Trophoblast cell (in vitro differentiated cells and primary cell): ENCODE measurements around the gene SRRM5.
A peak's percentile ranks its signal among the peaks of the same experiment; 100 is the strongest.

Experiments
- DNase-seq, 2 donors: peaks; one replicate each; pipeline ENCODE4 v3.0.0-alpha.2; 2016
- H2AFZ ChIP-seq: 2 replicates; pipeline ENCODE4 v1.6.1; 2013; ENCODE audit warnings: low read length, moderate library complexity, mild to moderate bottlenecking; ENCODE audit not compliant: insufficient read depth, poor library complexity
- H2AK5ac ChIP-seq: 2 replicates; pipeline ENCODE4 v1.6.1; 2013; ENCODE audit warnings: mild to moderate bottlenecking, low read length
- H2BK120ac ChIP-seq: 2 replicates; pipeline ENCODE4 v1.6.1; 2013; ENCODE audit warnings: low read length, mild to moderate bottlenecking, moderate library complexity; ENCODE audit not compliant: insufficient read depth, poor library complexity
- H2BK12ac ChIP-seq: 2 replicates; pipeline ENCODE4 v1.6.1; 2013; ENCODE audit warnings: mild to moderate bottlenecking, low read length, moderate library complexity
- H2BK5ac ChIP-seq: 2 replicates; pipeline ENCODE4 v1.6.1; 2013; ENCODE audit warnings: low read length, low read depth, moderate library complexity, mild to moderate bottlenecking; ENCODE audit not compliant: poor library complexity
- H3K14ac ChIP-seq: 2 replicates; pipeline ENCODE4 v1.6.1; 2013; ENCODE audit warnings: mild to moderate bottlenecking, low read length
- H3K18ac ChIP-seq: 2 replicates; pipeline ENCODE4 v1.6.1; 2013; ENCODE audit warnings: mild to moderate bottlenecking, low read length
- H3K23ac ChIP-seq: 2 replicates; pipeline ENCODE4 v1.6.1; 2013; ENCODE audit warnings: low read length
- H3K27ac ChIP-seq: 2 replicates; pipeline ENCODE4 v1.5.1; 2013; ENCODE audit warnings: low read depth, mild to moderate bottlenecking, inconsistent platforms, low read length, moderate library complexity
- H3K27me3 ChIP-seq: 2 replicates; pipeline ENCODE4 v1.6.1; 2013; ENCODE audit warnings: inconsistent platforms, mild to moderate bottlenecking, low read length, moderate library complexity; ENCODE audit not compliant: insufficient read depth
- H3K36me3 ChIP-seq, 2 experiments: 1 replicate in 1 of 2; 2 replicates in 1 of 2; pipeline ENCODE4 v1.6.1; 2013; ENCODE audit warnings: low read length in 2 of 2, mild to moderate bottlenecking in 2 of 2, moderate library complexity in 1 of 2; ENCODE audit not compliant: insufficient read depth in 2 of 2, control insufficient read depth in 1 of 2
- H3K4ac ChIP-seq: 2 replicates; pipeline ENCODE4 v1.6.1; 2013; ENCODE audit warnings: low read depth, mild to moderate bottlenecking, low read length, moderate library complexity
- H3K4me1 ChIP-seq, 2 experiments: 1 replicate in 1 of 2; 2 replicates in 1 of 2; pipeline ENCODE4 v1.6.1; 2013; ENCODE audit warnings: low read length in 2 of 2, mild to moderate bottlenecking in 2 of 2, moderate library complexity in 1 of 2; ENCODE audit not compliant: insufficient read depth in 2 of 2, control insufficient read depth in 1 of 2
- H3K4me2 ChIP-seq: 2 replicates; pipeline ENCODE4 v1.6.1; 2013; ENCODE audit warnings: inconsistent platforms, mild to moderate bottlenecking, low read length, moderate library complexity
- H3K4me3 ChIP-seq: 2 replicates; pipeline ENCODE4 v1.5.1; 2013; ENCODE audit warnings: mild to moderate bottlenecking, low read depth, low read length, inconsistent platforms
- H3K79me1 ChIP-seq: one replicate; pipeline ENCODE4 v1.6.1; 2013; ENCODE audit warnings: low read length
- H3K79me2 ChIP-seq: 2 replicates; pipeline ENCODE4 v1.6.1; 2013; ENCODE audit warnings: low read length, mild to moderate bottlenecking; ENCODE audit not compliant: control insufficient read depth, insufficient read depth, poor library complexity
- H3K9ac ChIP-seq: 2 replicates; pipeline ENCODE4 v1.6.1; 2013; ENCODE audit warnings: mild to moderate bottlenecking, low read length
- H3K9me3 ChIP-seq: 2 replicates; pipeline ENCODE4 v1.6.1; 2013; ENCODE audit warnings: low read depth, mild to moderate bottlenecking, control low read depth, inconsistent platforms, low read length; ENCODE audit not compliant: insufficient read depth
- H4K12ac ChIP-seq: 2 replicates; pipeline ENCODE4 v1.6.1; 2013; ENCODE audit warnings: low read depth, mild to moderate bottlenecking, low read length, moderate library complexity
- H4K8ac ChIP-seq: 2 replicates; pipeline ENCODE4 v1.6.1; 2013; ENCODE audit warnings: low read depth, mild to moderate bottlenecking, low read length, moderate library complexity
- H4K91ac ChIP-seq: one replicate; pipeline ENCODE4 v1.6.1; 2013; ENCODE audit warnings: low read depth, mild to moderate bottlenecking, low read length, moderate library complexity
- WGBS: extraction: QIAGEN DNeasy Blood & Tissue Kit; methylation state at CpG from one replicate; pipeline ENCODE4 v1.1.7; 2013; ENCODE audit warnings: missing lambda C conversion rate; ENCODE audit not compliant: insufficient read length, insufficient coverage; ENCODE audit errors: extremely low coverage; 5-methylcytosine and 5-hydroxymethylcytosine counted together

The SRRM5 gene

DNA sequence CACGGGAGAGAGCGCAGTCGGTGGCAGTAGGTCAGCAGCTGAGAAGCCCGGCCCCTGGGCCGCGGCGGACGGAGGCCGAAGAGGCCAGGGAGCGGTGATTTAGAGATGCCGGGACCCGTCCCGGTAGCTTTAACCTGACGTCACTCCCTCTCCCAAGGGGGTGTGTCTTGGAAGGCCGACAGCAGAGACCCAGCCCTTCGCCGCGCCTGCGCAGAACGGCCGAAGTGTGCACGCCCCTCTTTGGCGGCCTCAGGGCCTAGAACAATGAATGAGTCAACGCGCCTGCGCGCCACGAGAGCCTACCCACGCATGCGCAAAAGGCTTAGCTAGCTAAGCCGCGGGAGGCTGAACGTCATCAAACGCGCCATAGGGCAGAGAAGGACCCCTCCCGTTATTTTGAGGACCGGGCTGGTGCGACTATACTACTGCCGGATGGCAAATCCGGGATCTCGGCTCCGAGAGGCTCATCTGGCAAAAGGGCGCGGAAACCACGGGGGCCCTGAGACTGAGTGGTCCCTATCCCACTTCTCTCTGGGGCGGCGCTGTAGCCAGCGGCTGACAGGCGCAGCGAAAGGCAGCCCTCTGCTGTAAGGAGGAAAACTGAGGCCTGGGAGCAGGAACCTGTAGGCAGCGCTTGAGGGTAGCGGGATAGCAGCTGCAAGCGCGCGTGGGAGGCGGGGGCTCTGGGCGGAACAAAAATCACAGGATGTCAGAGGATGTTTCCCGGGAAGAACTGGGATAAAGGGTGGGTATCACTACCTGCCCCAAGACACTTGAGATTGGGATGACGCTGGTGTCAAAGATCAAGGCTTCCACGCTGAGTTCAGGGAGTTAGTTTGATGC is 15.7 kb upstream of the SRRM5 start, which contains the start of the genes IRGQ and ZNF576:
Gene IRGQ (minus strand): TSS at position 136 of the 843 bp plus-strand sequence. CDS start 796 bp downstream, outside the sequence.
Gene ZNF576 (plus strand): TSS at position 597 of the 843 bp plus-strand sequence. CDS start 514 bp downstream, outside the sequence.
- Histone ChIP-seq H3K79me2 (peaks cover 9% of the 10 kb centered on the region), H2BK12ac (peak within 1 kb of the TSS; percentile 48), H3K9ac (peak within 1 kb of the TSS; percentile 84), H2AFZ (peak within 1 kb of the TSS; percentile 73), H3K4me1 (peaks cover 9 to 12% of the 10 kb centered on the region in 2 experiments), H3K18ac (peak within 1 kb of the TSS; percentile 96), H4K91ac (peak within 1 kb of the TSS; percentile 59), H3K27me3 (no peaks in the 10 kb centered on the region), H2BK5ac (peak within 1 kb of the TSS; percentile 89), H3K4ac (peak within 1 kb of the TSS; percentile 84), H3K9me3 (peaks cover 3% of the 10 kb centered on the region), H3K36me3 (peaks cover 40 to 42% of the 10 kb centered on the region in 2 experiments), H2AK5ac (peak within 1 kb of the TSS; percentile 85), H3K23ac (no peak within 1 kb of the TSS), H3K4me3 (peak within 1 kb of the TSS; percentile 75), H4K12ac (peak within 1 kb of the TSS; percentile 92), H3K79me1 (peaks cover 13% of the 10 kb centered on the region), H4K8ac (peak within 1 kb of the TSS; percentile 89), H3K27ac (peak within 1 kb of the TSS; percentile 84), H3K14ac (peak within 1 kb of the TSS; percentile 85), H2BK120ac (peak within 1 kb of the TSS; percentile 70), H3K4me2 (peak within 1 kb of the TSS; percentile 88)
- DNase-seq = peak; percentile 100
- WGBS = no CpG with 5 or more reads among the region's 60 CpGs

DNA sequence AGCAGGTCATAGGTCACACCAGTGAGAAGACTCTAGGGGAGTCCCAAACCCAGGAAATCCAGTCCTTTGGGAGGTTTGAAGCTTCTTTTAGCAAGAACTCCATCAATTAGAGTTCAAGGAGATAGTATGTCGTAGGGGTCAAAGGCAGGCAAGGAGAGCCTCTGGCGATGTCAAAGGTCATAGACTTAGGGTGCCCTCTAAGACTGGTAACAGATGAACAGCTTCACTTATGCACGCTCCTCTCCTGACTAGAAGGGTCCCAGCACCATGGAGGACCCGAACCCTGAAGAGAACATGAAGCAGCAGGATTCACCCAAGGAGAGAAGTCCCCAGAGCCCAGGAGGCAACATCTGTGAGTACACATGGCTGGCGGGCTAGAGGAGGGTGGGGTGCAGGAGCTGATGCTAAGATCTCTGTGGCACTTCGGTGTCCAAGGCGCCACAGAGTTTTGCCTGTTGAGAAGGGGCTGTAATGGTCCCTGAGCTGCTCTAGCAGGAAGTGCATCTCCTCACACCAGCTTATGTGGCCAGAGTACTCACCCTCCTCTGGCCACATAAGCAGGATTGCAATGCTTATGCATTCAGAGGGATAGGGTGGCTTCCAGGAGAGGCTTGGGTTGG is 14.9 kb upstream of the SRRM5 start:
- no CpG with 5 or more reads among the region's 7 CpGs for WGBS
- DNase-seq = no peak
- H4K12ac ChIP-seq = peak overlapping the region; percentile 92
- peaks cover 1% of the 10 kb centered on the region for H3K9me3 ChIP-seq
- no peak overlapping the region for H2BK12ac ChIP-seq
- H2AK5ac ChIP-seq = peak overlapping the region; percentile 69
- H3K79me1 ChIP-seq = peaks cover 13% of the 10 kb centered on the region
- H3K14ac ChIP-seq = peak overlapping the region; percentile 85
- H3K4me3 ChIP-seq = peak overlapping the region; percentile 67
- peak overlapping the region; percentile 84 for H3K9ac ChIP-seq
- peak overlapping the region; percentile 84 for H3K27ac ChIP-seq
- no peak overlapping the region for H2BK120ac ChIP-seq
- peak overlapping the region; percentile 59 for H4K91ac ChIP-seq
- H3K36me3 ChIP-seq = peaks cover 35 to 41% of the 10 kb centered on the region in 2 experiments
- H3K79me2 ChIP-seq = peaks cover 9% of the 10 kb centered on the region
- H2BK5ac ChIP-seq = peak overlapping the region; percentile 89
- H3K23ac ChIP-seq = no peak overlapping the region
- peak overlapping the region; percentile 3 for H3K4ac ChIP-seq
- no peaks in the 10 kb centered on the region for H3K27me3 ChIP-seq
- H4K8ac ChIP-seq = peak overlapping the region; percentile 89
- H3K4me2 ChIP-seq = peak overlapping the region; percentile 88
- peak overlapping the region; percentile 73 for H2AFZ ChIP-seq
- H3K18ac ChIP-seq = no peak overlapping the region
- peaks cover 9 to 12% of the 10 kb centered on the region in 2 experiments for H3K4me1 ChIP-seq

DNA sequence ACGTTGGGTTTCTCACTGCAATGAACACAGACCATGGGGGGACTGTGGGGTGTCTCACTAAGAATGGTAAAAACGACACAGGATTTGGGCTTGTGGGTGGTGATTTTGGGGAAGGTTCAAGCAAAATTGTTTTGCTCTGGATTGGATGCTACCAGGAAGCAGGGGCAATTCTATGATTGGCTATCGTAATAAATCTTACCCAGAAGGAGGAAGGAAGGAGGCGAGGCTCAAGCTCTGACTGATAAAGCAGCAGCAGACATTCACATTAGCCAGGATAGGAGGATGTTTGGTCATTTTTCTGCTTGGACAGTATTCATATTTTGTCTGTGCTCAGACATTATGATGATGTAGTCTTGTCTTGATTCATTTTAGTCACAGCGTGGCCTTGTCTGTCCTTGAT is 14.0 kb upstream of the SRRM5 start:
- no peak overlapping the region for H3K23ac ChIP-seq
- H2AK5ac ChIP-seq = no peak overlapping the region
- no peak overlapping the region for H2BK12ac ChIP-seq
- H3K79me2 ChIP-seq = peaks cover 9% of the 10 kb centered on the region
- H2BK120ac ChIP-seq = no peak overlapping the region
- H3K27ac ChIP-seq = no peak overlapping the region
- H4K91ac ChIP-seq = no peak overlapping the region
- no peaks in the 10 kb centered on the region for H3K27me3 ChIP-seq
- H3K9me3 ChIP-seq = peaks cover 1% of the 10 kb centered on the region
- no peak overlapping the region for H4K12ac ChIP-seq
- no peak overlapping the region for H3K9ac ChIP-seq
- no peak overlapping the region for H4K8ac ChIP-seq
- H3K4me3 ChIP-seq = no peak overlapping the region
- H2BK5ac ChIP-seq = no peak overlapping the region
- H3K18ac ChIP-seq = no peak overlapping the region
- DNase-seq = no peak
- H3K4me2 ChIP-seq = no peak overlapping the region
- H3K4ac ChIP-seq = peak overlapping the region; percentile 12
- WGBS = no CpG with 5 or more reads among the region's 5 CpGs
- peaks cover 9 to 12% of the 10 kb centered on the region in 2 experiments for H3K4me1 ChIP-seq
- no peak overlapping the region for H2AFZ ChIP-seq
- H3K14ac ChIP-seq = no peak overlapping the region
- peaks cover 28 to 37% of the 10 kb centered on the region in 2 experiments for H3K36me3 ChIP-seq
- peaks cover 13% of the 10 kb centered on the region for H3K79me1 ChIP-seq

DNA sequence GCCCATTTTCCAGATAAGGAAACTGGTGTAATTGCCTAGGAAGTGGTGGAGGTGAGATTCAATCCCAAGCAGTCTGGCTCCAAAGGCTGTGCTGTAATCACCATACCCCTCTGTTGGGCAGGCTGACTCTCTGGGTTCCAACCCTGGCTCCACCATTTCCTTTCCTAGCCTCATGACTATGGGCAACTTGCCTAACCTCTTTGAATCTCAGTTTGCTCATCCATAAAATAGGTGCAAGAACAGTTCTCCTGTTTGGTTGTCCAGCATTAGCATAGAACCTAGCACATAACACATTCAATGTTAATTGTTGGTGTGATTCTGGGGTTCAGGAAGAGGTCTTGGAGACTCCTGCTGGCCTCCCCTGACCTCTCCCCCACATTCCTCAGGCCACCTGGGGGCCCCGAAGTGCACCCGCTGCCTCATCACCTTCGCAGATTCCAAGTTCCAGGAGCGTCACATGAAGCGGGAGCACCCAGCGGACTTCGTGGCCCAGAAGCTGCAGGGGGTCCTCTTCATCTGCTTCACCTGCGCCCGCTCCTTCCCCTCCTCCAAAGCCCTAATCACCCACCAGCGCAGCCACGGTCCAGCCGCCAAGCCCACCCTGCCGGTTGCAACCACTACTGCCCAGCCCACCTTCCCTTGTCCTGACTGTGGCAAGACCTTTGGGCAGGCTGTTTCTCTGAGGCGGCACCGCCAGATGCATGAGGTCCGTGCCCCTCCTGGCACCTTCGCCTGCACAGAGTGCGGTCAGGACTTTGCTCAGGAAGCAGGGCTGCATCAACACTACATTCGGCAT is 13.2 kb upstream of the SRRM5 start:
- Histone ChIP-seq H3K18ac (no peak overlapping the region), H3K14ac (no peak overlapping the region), H3K27me3 (no peaks in the 10 kb centered on the region), H3K23ac (no peak overlapping the region), H2BK12ac (no peak overlapping the region), H4K12ac (no peak overlapping the region), H2AFZ (no peak overlapping the region), H3K79me1 (peaks cover 13% of the 10 kb centered on the region), H3K4me2 (no peak overlapping the region), H2BK5ac (no peak overlapping the region), H4K8ac (no peak overlapping the region), H3K27ac (no peak overlapping the region), H2AK5ac (no peak overlapping the region), H3K79me2 (peaks cover 9% of the 10 kb centered on the region), H3K4me1 (peaks cover 9 to 12% of the 10 kb centered on the region in 2 experiments), H4K91ac (no peak overlapping the region), H2BK120ac (no peak overlapping the region), H3K9me3 (no peaks in the 10 kb centered on the region), H3K4me3 (no peak overlapping the region), H3K4ac (no peak overlapping the region), H3K36me3 (peaks cover 22 to 29% of the 10 kb centered on the region in 2 experiments), H3K9ac (no peak overlapping the region)
- no CpG with 5 or more reads among the region's 19 CpGs for WGBS
- no peak for DNase-seq
